ENCODE data around the gene NCKAP1. TPM values are rescaled to one million over a fixed set of nuclear protein-coding genes. Genes with fewer than 3 reads are reported as not detected.
"Not testable (repeated sequence)": the region's sequence is repeated elsewhere in the genome, so short reads cannot be mapped to it uniquely, and the experiment has no call there.

The NCKAP1 gene
- total and polyA plus RNA-seq, 4 donors = 73.0 to 207 (median 134) TPM

- WGBS, 2 donors = 87 to 94% methylated on average over 5 of the region's 5 CpGs
- H3K9me3 ChIP-seq (ENCODE audit: control insufficient read depth, low read length); H3K4me1 ChIP-seq (ENCODE audit: control insufficient read depth in 1 of 2, insufficient read depth in 2 of 2, low read length in 2 of 2); intact Hi-C loops (cut with DNase I); ATAC-seq (ENCODE audit: low FRiP score); DNase-seq; H3K27me3 ChIP-seq (ENCODE audit: control insufficient read depth in 1 of 2, insufficient read depth in 2 of 2, low read length in 1 of 2); H3K4me3 ChIP-seq (ENCODE audit: low read length in 2 of 2); H3K36me3 ChIP-seq (ENCODE audit: control insufficient read depth in 1 of 2, insufficient read depth in 2 of 2, low read length in 1 of 2); H3K27ac ChIP-seq (ENCODE audit: low read depth in 1 of 2, low read length in 2 of 2): not testable (repeated sequence)
Measured at GRCh38 chr2:183047486-183048125, 9.3 kb upstream of the NCKAP1 start.

- intact Hi-C loops (cut with DNase I); H3K27ac ChIP-seq (ENCODE audit: low read depth in 1 of 2, low read length in 2 of 2); H3K9me3 ChIP-seq (ENCODE audit: control insufficient read depth, low read length); H3K4me1 ChIP-seq (ENCODE audit: control insufficient read depth in 1 of 2, insufficient read depth in 2 of 2, low read length in 2 of 2); H3K27me3 ChIP-seq (ENCODE audit: control insufficient read depth in 1 of 2, insufficient read depth in 2 of 2, low read length in 1 of 2); H3K36me3 ChIP-seq (ENCODE audit: control insufficient read depth in 1 of 2, insufficient read depth in 2 of 2, low read length in 1 of 2); ATAC-seq (ENCODE audit: low FRiP score); DNase-seq; H3K4me3 ChIP-seq (ENCODE audit: low read length in 2 of 2): not testable (repeated sequence)
- WGBS, 2 donors = 95 to 96% methylated on average over 8 of the region's 8 CpGs
Measured at GRCh38 chr2:183043580-183043979, 5.3 kb upstream of the NCKAP1 start.

- DNase-seq (no peak), ATAC-seq (ENCODE audit: low FRiP score) (no peak)
- Histone ChIP-seq H3K27ac (ENCODE audit: low read depth in 1 of 2, low read length in 2 of 2) (no peak overlapping the region), H3K4me1 (ENCODE audit: control insufficient read depth in 1 of 2, insufficient read depth in 2 of 2, low read length in 2 of 2) (no peaks in the 10 kb centered on the region), H3K36me3 (ENCODE audit: control insufficient read depth in 1 of 2, insufficient read depth in 2 of 2, low read length in 1 of 2) (no peaks in the 10 kb centered on the region), H3K4me3 (ENCODE audit: low read length in 2 of 2) (no peak overlapping the region), H3K27me3 (ENCODE audit: control insufficient read depth in 1 of 2, insufficient read depth in 2 of 2, low read length in 1 of 2) (no peaks in the 10 kb centered on the region), H3K9me3 (ENCODE audit: control insufficient read depth, low read length) (no peaks in the 10 kb centered on the region)
- WGBS, 2 donors = 97 to 100% methylated on average over 2 of the region's 2 CpGs
- intact Hi-C loops (cut with DNase I) = no loop called here
Measured at GRCh38 chr2:183040604-183041003, 2.3 kb upstream of the NCKAP1 start.

GRCh38 chr2:183037553-183038340 is 510 bp downstream of the NCKAP1 start:
- peak; percentile 63 to 84 for DNase-seq
- Histone ChIP-seq H3K9me3 (ENCODE audit: control insufficient read depth, low read length) (no peaks in the 10 kb centered on the region), H3K27me3 (ENCODE audit: control insufficient read depth in 1 of 2, insufficient read depth in 2 of 2, low read length in 1 of 2) (no peaks in the 10 kb centered on the region), H3K4me3 (ENCODE audit: low read length in 2 of 2) (peak overlapping the region; percentile 91 to 98), H3K4me1 (ENCODE audit: control insufficient read depth in 1 of 2, insufficient read depth in 2 of 2, low read length in 2 of 2) (no peaks in the 10 kb centered on the region), H3K36me3 (ENCODE audit: control insufficient read depth in 1 of 2, insufficient read depth in 2 of 2, low read length in 1 of 2) (no peaks in the 10 kb centered on the region), H3K27ac (ENCODE audit: low read depth in 1 of 2, low read length in 2 of 2) (peak overlapping the region; percentile 81 to 99)
- peak; percentile 75 for ATAC-seq (ENCODE audit: low FRiP score)
- intact Hi-C loops (cut with DNase I) = loop anchor here (2.0 kb wide), 2 partner anchors 37 to 41 kb away; partner anchors contain the start of gene DUSP19 (in 1 of the 2)
- WGBS, 2 donors = 0 to 1% methylated on average over 42 to 91 of the region's 91 CpGs

DNA sequence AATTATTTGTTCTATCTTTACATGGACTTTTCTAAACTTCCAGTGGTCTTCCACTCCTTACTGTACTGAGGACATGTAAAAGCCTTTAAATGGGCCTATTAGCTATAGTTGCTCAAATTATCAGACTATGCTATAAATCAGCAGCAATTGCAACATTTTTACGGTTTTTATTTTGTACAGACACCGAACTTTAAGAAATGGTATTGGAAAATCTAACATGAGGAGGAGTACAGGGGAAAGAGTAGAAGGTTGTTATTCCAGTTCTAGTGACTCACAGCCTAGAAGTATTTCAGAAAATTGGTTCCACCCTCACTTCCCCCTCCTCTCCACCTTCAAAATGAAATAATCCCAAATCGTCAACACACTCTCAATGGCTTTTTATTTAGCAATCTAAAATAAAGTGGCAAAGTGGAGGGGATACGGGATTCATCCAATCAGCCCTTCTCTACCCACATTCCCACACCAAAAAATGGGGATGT is 1.1 kb downstream of the NCKAP1 start:
- peaks cover 0 to 2% of the 10 kb centered on the region in 2 donors for H3K4me1 ChIP-seq (ENCODE audit: control insufficient read depth in 1 of 2, insufficient read depth in 2 of 2, low read length in 2 of 2)
- DNase-seq (no peak), ATAC-seq (ENCODE audit: low FRiP score) (peak; percentile 54)
- no peaks in the 10 kb centered on the region for H3K27me3 ChIP-seq (ENCODE audit: control insufficient read depth in 1 of 2, insufficient read depth in 2 of 2, low read length in 1 of 2)
- peak overlapping the region; percentile 91 to 98 for H3K4me3 ChIP-seq (ENCODE audit: low read length in 2 of 2)
- intact Hi-C loops (cut with DNase I) = no loop called here
- H3K9me3 ChIP-seq (ENCODE audit: control insufficient read depth, low read length) = no peaks in the 10 kb centered on the region
- no peaks in the 10 kb centered on the region for H3K36me3 ChIP-seq (ENCODE audit: control insufficient read depth in 1 of 2, insufficient read depth in 2 of 2, low read length in 1 of 2)
- peak overlapping the region; percentile 81 to 99 for H3K27ac ChIP-seq (ENCODE audit: low read depth in 1 of 2, low read length in 2 of 2)
- 0 to 1% methylated on average over 4 of the region's 4 CpGs for WGBS, 2 donors

DNA sequence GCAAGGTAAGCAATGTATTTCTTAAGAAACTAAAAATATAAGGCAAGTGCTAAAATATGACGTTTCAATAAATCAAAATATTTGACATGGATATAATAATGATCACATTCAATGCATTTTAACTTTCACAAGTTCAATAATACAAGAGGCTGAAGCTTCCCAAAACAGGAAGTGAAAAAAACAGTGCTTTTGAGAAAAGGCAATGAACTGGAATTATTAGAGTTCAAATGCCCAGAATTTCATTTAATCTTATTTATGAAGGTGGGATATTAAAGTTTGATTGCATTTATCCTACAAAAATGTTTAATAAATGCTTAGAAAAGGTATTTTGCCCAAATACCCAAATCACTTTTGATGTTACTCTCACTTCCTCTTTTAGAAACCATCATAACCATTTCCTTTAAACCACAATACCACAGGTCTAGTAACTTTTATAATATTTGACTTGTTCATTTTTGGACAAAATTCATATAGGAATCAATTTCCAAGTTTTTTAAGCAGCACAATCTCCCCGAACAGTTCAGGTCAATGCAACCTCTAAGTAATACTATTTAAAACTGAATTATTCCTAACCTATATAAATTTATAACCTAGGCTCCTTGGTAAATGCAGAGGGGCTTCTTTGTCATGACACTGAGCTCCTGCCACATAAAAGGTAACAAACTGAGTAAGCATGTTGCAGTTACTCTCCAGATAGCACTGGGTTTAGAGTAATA is 2.1 kb downstream of the NCKAP1 start:
- intact Hi-C loops (cut with DNase I) = no loop called here
- Histone ChIP-seq H3K4me3 (ENCODE audit: low read length in 2 of 2) (peak overlapping the region; percentile 91 to 98), H3K4me1 (ENCODE audit: control insufficient read depth in 1 of 2, insufficient read depth in 2 of 2, low read length in 2 of 2) (peaks cover 0 to 2% of the 10 kb centered on the region in 2 donors), H3K36me3 (ENCODE audit: control insufficient read depth in 1 of 2, insufficient read depth in 2 of 2, low read length in 1 of 2) (no peaks in the 10 kb centered on the region), H3K9me3 (ENCODE audit: control insufficient read depth, low read length) (no peaks in the 10 kb centered on the region), H3K27ac (ENCODE audit: low read depth in 1 of 2, low read length in 2 of 2) (no peak overlapping the region), H3K27me3 (ENCODE audit: control insufficient read depth in 1 of 2, insufficient read depth in 2 of 2, low read length in 1 of 2) (no peaks in the 10 kb centered on the region)
- WGBS, 2 donors = 7 to 8% methylated on average over 2 of the region's 2 CpGs
- no peak for ATAC-seq (ENCODE audit: low FRiP score)
- no peak for DNase-seq

DNA sequence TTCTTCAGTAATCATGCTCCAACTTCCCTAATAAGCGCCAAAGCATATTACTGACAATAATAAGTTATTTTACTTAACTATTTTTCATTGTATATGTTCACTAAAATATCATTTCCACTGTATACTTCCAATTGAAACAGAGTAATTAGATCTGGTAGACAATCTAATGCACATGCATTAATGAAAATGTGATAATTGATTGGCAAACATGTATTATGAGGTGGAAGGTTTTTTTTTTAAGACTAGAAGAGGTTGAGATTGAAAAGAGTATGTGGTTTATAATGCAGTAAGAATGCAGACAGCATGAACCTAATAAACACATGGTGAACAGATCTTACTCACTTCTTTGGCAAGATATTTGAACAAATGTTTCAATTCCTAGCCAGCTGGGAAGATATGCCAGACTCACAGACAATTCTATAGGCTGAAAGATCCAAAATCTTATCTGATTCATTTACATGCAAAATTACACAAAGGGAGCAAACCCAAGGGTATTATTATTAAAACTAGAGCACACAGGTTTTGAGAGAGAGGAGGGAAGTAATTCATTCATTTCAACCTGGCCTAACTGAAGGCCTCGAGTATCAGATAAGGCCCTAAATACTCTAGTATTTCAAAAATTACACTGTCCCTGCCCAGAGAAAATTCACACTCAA is 2.8 kb downstream of the NCKAP1 start:
- Histone ChIP-seq H3K4me3 (ENCODE audit: low read length in 2 of 2) (peak overlapping the region; percentile 30 to 40), H3K36me3 (ENCODE audit: control insufficient read depth in 1 of 2, insufficient read depth in 2 of 2, low read length in 1 of 2) (no peaks in the 10 kb centered on the region), H3K27me3 (ENCODE audit: control insufficient read depth in 1 of 2, insufficient read depth in 2 of 2, low read length in 1 of 2) (no peaks in the 10 kb centered on the region), H3K27ac (ENCODE audit: low read depth in 1 of 2, low read length in 2 of 2) (no peak overlapping the region), H3K4me1 (ENCODE audit: control insufficient read depth in 1 of 2, insufficient read depth in 2 of 2, low read length in 2 of 2) (peaks cover 0 to 2% of the 10 kb centered on the region in 2 donors), H3K9me3 (ENCODE audit: control insufficient read depth, low read length) (no peaks in the 10 kb centered on the region)
- 40 to 44% methylated on average over 2 of the region's 2 CpGs for WGBS, 2 donors
- no peak for DNase-seq
- intact Hi-C loops (cut with DNase I) = no loop called here
- ATAC-seq (ENCODE audit: low FRiP score) = no peak

DNA sequence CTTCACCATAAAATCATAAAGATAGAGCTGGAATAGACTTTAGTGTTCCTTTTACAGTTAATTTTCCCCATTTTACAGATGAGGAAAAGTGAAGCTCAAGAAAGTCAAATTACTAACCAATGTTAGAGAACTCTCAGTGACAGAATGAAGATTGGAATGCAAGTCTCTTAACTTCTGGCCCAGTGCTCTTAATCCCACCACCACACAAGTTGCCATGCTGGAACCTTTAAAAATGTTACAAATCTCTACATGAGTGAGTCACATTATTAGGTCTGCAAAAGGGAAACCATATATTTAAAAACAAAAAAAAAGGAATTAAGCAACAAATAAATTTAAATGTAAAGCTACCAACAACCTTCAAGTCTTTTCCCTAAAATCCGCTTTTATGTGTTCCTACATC is 3.5 kb downstream of the NCKAP1 start:
- Histone ChIP-seq H3K27me3 (ENCODE audit: control insufficient read depth in 1 of 2, insufficient read depth in 2 of 2, low read length in 1 of 2) (no peaks in the 10 kb centered on the region), H3K27ac (ENCODE audit: low read depth in 1 of 2, low read length in 2 of 2) (peak overlapping the region in 1 of 2 donors; percentile 67), H3K4me3 (ENCODE audit: low read length in 2 of 2) (no peak overlapping the region), H3K9me3 (ENCODE audit: control insufficient read depth, low read length) (no peaks in the 10 kb centered on the region), H3K36me3 (ENCODE audit: control insufficient read depth in 1 of 2, insufficient read depth in 2 of 2, low read length in 1 of 2) (no peaks in the 10 kb centered on the region), H3K4me1 (ENCODE audit: control insufficient read depth in 1 of 2, insufficient read depth in 2 of 2, low read length in 2 of 2) (peaks cover 0 to 2% of the 10 kb centered on the region in 2 donors)
- DNase-seq (no peak), ATAC-seq (ENCODE audit: low FRiP score) (no peak)
- intact Hi-C loops (cut with DNase I) = no loop called here
- WGBS, 2 donors = 91 to 92% methylated on average over 1 of the region's 1 CpG
